ENCODE results near the gene PKP4. TPM values are rescaled to one million over a fixed set of nuclear protein-coding genes. Genes with fewer than 3 reads are reported as not detected.

PKP4 gene
- total and polyA plus RNA-seq, 2 of the 8 experiments (the other 6 are each of a cell fraction or from before 2014, with no cell fraction given): 48.2 to 88.0 TPM

DNA sequence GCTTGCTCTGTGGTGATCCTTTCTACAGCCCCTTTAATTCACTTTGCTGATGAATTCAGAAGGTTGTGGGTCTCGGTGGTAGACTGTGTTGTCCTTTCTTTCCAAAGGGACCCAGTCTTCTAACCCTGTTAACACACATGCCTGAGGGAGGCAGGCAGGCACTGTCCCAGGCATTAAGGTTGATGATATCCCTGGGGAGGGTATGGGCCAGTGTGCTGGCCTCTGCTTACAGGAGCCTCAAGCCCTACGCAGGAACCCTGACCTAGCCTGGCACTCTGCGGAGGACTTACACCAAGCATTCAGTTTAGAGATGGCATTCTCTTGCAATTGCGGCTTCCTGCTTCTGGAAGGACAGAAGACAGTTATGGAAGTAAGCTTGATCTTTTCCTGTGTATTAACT, 102.5 kb downstream of the PKP4 start:
- Histone ChIP-seq H3K9ac (replicated peaks in 1 of 4; ENCODE audit: extremely low read depth in 1 of 4, low read depth in 3 of 4, low read length in 3 of 4) (no peak overlapping the region), H3K27ac (ENCODE audit: low read depth, low read length) (no peak overlapping the region), H3K18ac (ENCODE audit: extremely low read depth, low read length) (no peak overlapping the region), H3K36me3 (ENCODE audit: control insufficient read depth in 2 of 4, insufficient read depth in 4 of 4, low read length in 3 of 4) (no peaks in the 10 kb centered on the region), H2AFZ (ENCODE audit: low read length) (no peak overlapping the region), H3K79me1 (ENCODE audit: low read depth, low read length) (no peaks in the 10 kb centered on the region), H2BK12ac (ENCODE audit: low read depth, low read length) (no peak overlapping the region), H2AK5ac (ENCODE audit: low read depth, low read length) (no peak overlapping the region), H2BK15ac (ENCODE audit: low read length) (no peak overlapping the region), H3K79me2 (ENCODE audit: control insufficient read depth in 1 of 2, insufficient read depth in 2 of 2, low read length in 2 of 2) (no peaks in the 10 kb centered on the region; a peak in 1 of 4 replicates), H3K4me3 (ENCODE audit: extremely low read depth in 1 of 4, insufficient read depth in 2 of 4, low read depth in 3 of 4, low read length in 4 of 4) (no peak overlapping the region), H2BK120ac (replicated peaks; ENCODE audit: low read depth, low read length) (no peak overlapping the region), H3K9me3 (ENCODE audit: insufficient read depth in 2 of 2, low read depth in 1 of 2, low read length in 1 of 2) (no peaks in the 10 kb centered on the region), H3K4me1 (replicated peaks in 1 of 4; ENCODE audit: control insufficient read depth in 3 of 4, insufficient read depth in 4 of 4, low read length in 3 of 4) (no peaks in the 10 kb centered on the region), H2BK20ac (ENCODE audit: low read length) (no peak overlapping the region), H3K27me3 (replicated peaks in 1 of 4; ENCODE audit: control insufficient read depth in 3 of 4, extremely low read depth in 1 of 4, insufficient read depth in 3 of 4, low read length in 3 of 4) (no peaks in the 10 kb centered on the region), H3K23ac (ENCODE audit: insufficient read length) (no peak overlapping the region), H3K4me2 (ENCODE audit: insufficient read depth in 1 of 2, low read depth in 2 of 2, low read length in 2 of 2) (no peak overlapping the region), H3K23me2 (ENCODE audit: low read depth, low read length) (no peaks in the 10 kb centered on the region), H3K4ac (replicated peaks; ENCODE audit: insufficient read length, low read depth, low read length) (no peak overlapping the region), H3K56ac (replicated peaks; ENCODE audit: insufficient read length, low read depth, low read length) (no peak overlapping the region), H4K8ac (ENCODE audit: extremely low read depth, insufficient read depth, low read length) (peak overlapping the region; percentile 54; the same call in 1 of the 2 replicates), H2BK5ac (ENCODE audit: low read depth, low read length) (no peak overlapping the region), H4K91ac (replicated peaks; ENCODE audit: insufficient read length, low read length) (no peak overlapping the region), H3K14ac (ENCODE audit: insufficient read length) (no peak overlapping the region), H4K5ac (ENCODE audit: insufficient read length, low read depth, low read length) (no peak overlapping the region), H4K20me1 (replicated peaks in 1 of 2; ENCODE audit: control insufficient read depth in 1 of 2, insufficient read depth in 2 of 2, low read length in 2 of 2) (peaks cover 0 to 1% of the 10 kb centered on the region in 2 experiments)
- CTCF ChIA-PET (ENCODE audit: partially characterized antibody): no interaction called here
- 96% methylated on average over 4 of the region's 4 CpGs; no CpG with 5 or more reads in 1 of the 2 experiments for WGBS, 2 experiments (ENCODE audit: extremely low coverage in 1 of 2, insufficient coverage in 1 of 2, insufficient read length in 1 of 2, insufficient replicate concordance in 2 of 2, low coverage in 1 of 2, low lambda C conversion rate in 2 of 2, missing lambda C conversion rate in 1 of 2)
- POLR2A ChIA-PET (ENCODE audit: partially characterized antibody): interaction anchor here (1.3 kb wide), 1 partner anchor 9 kb away, joined by 3 read pairs; no protein-coding TSS in a partner anchor
- no peak for DNase-seq (ENCODE audit: low read depth in 1 of 2, low spot score in 2 of 2)
- FAIRE-seq: no peak
- TF ChIP-seq CTBP2 (IDR thresholded peaks at IDR 0.05; ENCODE audit: borderline replicate concordance, insufficient read depth, insufficient read length, low read length): no peak
- no peak for TF ChIP-seq BACH1 (IDR thresholded peaks at IDR 0.05; ENCODE audit: low read length)
- no peak for TF ChIP-seq NANOG (IDR thresholded peaks at IDR 0.05; ENCODE audit: insufficient read depth, low read depth, low read length, poor library complexity, severe bottlenecking)
- TF ChIP-seq HDAC6 (IDR thresholded peaks at IDR 0.05; ENCODE audit: low read depth, low read length): no peak
- TF ChIP-seq RNF2 (IDR thresholded peaks at IDR 0.05; ENCODE audit: borderline replicate concordance, low read depth, low read length, missing control alignments, poor library complexity, severe bottlenecking): no peak
- no peak for TF ChIP-seq CBX5 (IDR thresholded peaks at IDR 0.05; ENCODE audit: low read depth, low read length)
- no peak for TF ChIP-seq SP2 (IDR thresholded peaks at IDR 0.05; ENCODE audit: low read length)
- TF ChIP-seq SAP30 (IDR thresholded peaks at IDR 0.05; ENCODE audit: insufficient read depth, insufficient replicate concordance, low read length): no peak
- no peak for TF ChIP-seq RFX5 (IDR thresholded peaks at IDR 0.05; ENCODE audit: borderline replicate concordance, low read depth, low read length)
- no peak for TF ChIP-seq EP300 (IDR thresholded peaks at IDR 0.05; ENCODE audit: borderline replicate concordance in 1 of 2, low read depth in 2 of 2, low read length in 2 of 2)
- TF ChIP-seq SIN3A (conservative IDR thresholded peaks at IDR 0.05 in 1 of 2, IDR thresholded peaks at IDR 0.05 in 1 of 2; ENCODE audit: low read depth in 1 of 2, low read length in 2 of 2): no peak
- no peak for TF ChIP-seq CHD2 (IDR thresholded peaks at IDR 0.05; ENCODE audit: low read length)
